Occipital lobe (tissue), 2 donors: ENCODE data around the gene DLG2. TPM values are rescaled to one million over a fixed set of nuclear protein-coding genes. Genes with fewer than 3 reads are reported as not detected.

Experiments used
- DNase-seq: peaks from one replicate; lab custom pipeline; 2025; lab: John Stamatoyannopoulos, UW
- total RNA-seq: library from RNA; depleted of rRNA; stranded (reverse); fragments of >200 nt; gene quantifications from one replicate; pipeline ENCODE4 v1.2.3, GENCODE V29; 2014

DLG2 gene
- total RNA-seq, 1 donor from 2014 or later: 353 TPM

GRCh38 chr11:83543706-83544439, 2083.3 kb downstream of the DLG2 start:
- DNase-seq: no peak

GRCh38 chr11:83542861-83543260, 2084.3 kb downstream of the DLG2 start:
- no peak for DNase-seq

GRCh38 chr11:83540728-83541127, 2086.4 kb downstream of the DLG2 start:
- DNase-seq: no peak

- no peak for DNase-seq
These were observed 2086.9 kb downstream of the DLG2 start for GRCh38 chr11:83540112-83540675.

- DNase-seq: no peak
These were observed 2088.9 kb downstream of the DLG2 start for GRCh38 chr11:83538286-83538685.

- DNase-seq: no peak
These were observed 2090.0 kb downstream of the DLG2 start for GRCh38 chr11:83537131-83537610.

GRCh38 chr11:83533166-83533565, 2094.0 kb downstream of the DLG2 start:
- DNase-seq: no peak

- no peak for DNase-seq
These were observed 2098.3 kb downstream of the DLG2 start for GRCh38 chr11:83528877-83529276.

GRCh38 chr11:83528225-83528624, 2098.9 kb downstream of the DLG2 start:
- DNase-seq: no peak

GRCh38 chr11:83523676-83524075, 2103.5 kb downstream of the DLG2 start:
- no peak for DNase-seq

- no peak for DNase-seq
These were observed 2104.2 kb downstream of the DLG2 start for GRCh38 chr11:83522911-83523310.

GRCh38 chr11:83521647-83522596, 2105.2 kb downstream of the DLG2 start:
- no peak for DNase-seq

GRCh38 chr11:83520849-83521248, 2106.3 kb downstream of the DLG2 start:
- no peak for DNase-seq

GRCh38 chr11:83511646-83512045, 2115.5 kb downstream of the DLG2 start:
- DNase-seq: no peak

GRCh38 chr11:83510530-83511460, 2116.3 kb downstream of the DLG2 start:
- DNase-seq: no peak

- DNase-seq: no peak
These were observed 2118.3 kb downstream of the DLG2 start for GRCh38 chr11:83508804-83509203.

- no peak for DNase-seq
These were observed 2125.1 kb downstream of the DLG2 start for GRCh38 chr11:83502041-83502440.

- DNase-seq: no peak
These were observed 2133.2 kb downstream of the DLG2 start for GRCh38 chr11:83493917-83494316.

GRCh38 chr11:83493034-83493433, 2134.1 kb downstream of the DLG2 start:
- DNase-seq: no peak

- DNase-seq: no peak
These were observed 2143.3 kb downstream of the DLG2 start for GRCh38 chr11:83483808-83484207.

GRCh38 chr11:83480811-83481210, 2146.3 kb downstream of the DLG2 start:
- no peak for DNase-seq
